ENCODE results near the gene ARHGEF19.

DNA sequence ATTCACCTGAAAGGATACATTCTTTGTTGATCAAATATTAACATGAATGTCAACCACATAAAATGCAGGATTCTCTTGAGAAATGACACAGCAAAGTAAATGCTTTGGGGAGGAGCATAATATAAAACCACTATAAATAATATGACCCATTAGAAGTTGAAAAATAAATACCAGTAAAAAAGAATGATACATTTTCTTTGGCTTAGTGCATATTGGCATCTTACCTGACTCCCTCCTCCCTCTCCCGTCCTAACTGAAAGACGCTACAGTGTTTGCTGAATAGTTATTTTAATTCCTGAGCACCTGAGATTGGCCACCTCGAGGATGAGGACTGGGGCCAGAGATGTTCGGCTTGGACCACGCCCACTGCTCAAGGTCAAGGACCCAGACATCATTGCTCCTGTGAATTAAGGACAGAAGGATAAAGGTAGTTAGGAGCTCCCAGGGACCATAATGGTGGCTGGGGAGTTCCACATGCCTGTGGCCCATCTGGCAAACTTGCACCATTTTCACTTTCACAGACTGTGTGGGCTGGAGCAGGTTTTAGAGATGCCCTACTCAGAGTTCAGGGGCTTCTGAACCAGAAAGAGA is 41.0 kb upstream of the ARHGEF19 start:
- TF ChIP-seq, protein P1, sequence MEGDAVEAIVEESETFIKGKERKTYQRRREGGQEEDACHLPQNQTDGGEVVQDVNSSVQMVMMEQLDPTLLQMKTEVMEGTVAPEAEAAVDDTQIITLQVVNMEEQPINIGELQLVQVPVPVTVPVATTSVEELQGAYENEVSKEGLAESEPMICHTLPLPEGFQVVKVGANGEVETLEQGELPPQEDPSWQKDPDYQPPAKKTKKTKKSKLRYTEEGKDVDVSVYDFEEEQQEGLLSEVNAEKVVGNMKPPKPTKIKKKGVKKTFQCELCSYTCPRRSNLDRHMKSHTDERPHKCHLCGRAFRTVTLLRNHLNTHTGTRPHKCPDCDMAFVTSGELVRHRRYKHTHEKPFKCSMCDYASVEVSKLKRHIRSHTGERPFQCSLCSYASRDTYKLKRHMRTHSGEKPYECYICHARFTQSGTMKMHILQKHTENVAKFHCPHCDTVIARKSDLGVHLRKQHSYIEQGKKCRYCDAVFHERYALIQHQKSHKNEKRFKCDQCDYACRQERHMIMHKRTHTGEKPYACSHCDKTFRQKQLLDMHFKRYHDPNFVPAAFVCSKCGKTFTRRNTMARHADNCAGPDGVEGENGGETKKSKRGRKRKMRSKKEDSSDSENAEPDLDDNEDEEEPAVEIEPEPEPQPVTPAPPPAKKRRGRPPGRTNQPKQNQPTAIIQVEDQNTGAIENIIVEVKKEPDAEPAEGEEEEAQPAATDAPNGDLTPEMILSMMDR (IDR thresholded peaks at IDR 0.05) = no peak
- no peak for TF ChIP-seq POLR2A (IDR thresholded peaks at IDR 0.05)

Data from testis (tissue), 2 donors.